ENCODE data around the gene RCL1.

RCL1 gene

DNA sequence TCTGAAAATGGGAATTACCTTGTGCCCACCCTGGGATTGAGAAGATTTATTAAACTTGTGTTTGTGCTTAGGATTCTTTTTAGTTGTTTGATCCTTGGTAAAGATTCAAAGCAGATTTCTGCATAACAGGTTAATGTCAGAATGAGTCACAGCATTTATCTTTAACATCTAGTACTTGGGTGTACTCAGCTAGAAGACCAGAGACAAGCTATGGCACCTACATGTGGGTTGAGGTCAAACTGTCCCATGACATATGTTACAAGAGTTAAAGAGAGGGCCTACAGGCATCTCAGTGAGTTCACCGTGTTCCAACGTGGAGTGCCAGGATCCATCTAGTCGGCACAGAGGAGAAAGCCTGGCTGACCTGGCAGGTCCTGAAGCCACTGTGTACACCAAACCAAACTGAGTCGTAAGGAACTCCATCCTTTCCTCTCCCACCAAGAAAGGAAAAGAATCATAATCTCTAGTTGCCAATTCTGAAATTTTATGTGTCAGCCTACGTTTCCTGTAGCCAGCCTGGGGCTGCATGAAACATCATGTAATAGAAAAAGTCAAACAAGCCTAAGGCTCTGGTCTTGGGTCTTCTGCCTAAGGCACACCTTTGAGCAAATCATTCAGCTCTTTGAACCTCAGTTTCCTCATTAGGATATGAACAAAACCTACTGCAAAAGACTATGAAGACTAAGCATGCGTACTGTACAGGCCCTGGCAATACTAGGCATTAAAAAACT lies 73.7 kb downstream of the RCL1 start:
- Histone ChIP-seq H3K4me2 (no peak overlapping the region), H3K27ac (no peak overlapping the region), H4K20me1 (no peaks in the 10 kb centered on the region), H3K36me3 (peaks cover 32% of the 10 kb centered on the region), H3K4me3 (no peak overlapping the region), H3K27me3 (no peaks in the 10 kb centered on the region), H3K9me3 (no peaks in the 10 kb centered on the region), H3K9ac (no peak overlapping the region), H3K4me1 (no peaks in the 10 kb centered on the region)
- TF ChIP-seq Cebpa-rat (IDR thresholded peaks at IDR 0.05): no peak

DNA sequence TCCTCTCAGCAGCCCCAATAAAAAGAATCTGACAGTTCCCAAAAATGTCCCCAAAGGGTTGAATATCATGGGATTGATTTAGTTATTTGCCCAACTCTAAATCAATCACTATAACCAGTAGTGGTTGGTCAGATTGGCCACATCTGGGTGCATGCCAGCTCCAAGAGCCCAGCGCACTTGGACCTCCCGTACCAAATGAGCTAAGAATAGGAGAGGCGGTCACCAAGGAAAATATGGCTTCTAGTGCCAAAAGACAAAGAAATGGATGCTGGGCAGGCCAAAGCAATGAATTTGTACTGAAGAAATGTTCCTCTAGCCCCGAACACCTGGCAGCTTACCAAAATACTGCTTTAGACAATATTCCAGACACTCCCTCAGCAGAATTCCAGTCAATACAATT lies 80.3 kb downstream of the RCL1 start:
- no peak for TF ChIP-seq Cebpa-rat (IDR thresholded peaks at IDR 0.05)
- H3K27me3 ChIP-seq: no peaks in the 10 kb centered on the region
- no peaks in the 10 kb centered on the region for H3K4me1 ChIP-seq
- H3K4me3 ChIP-seq: no peak overlapping the region
- H3K9me3 ChIP-seq: no peaks in the 10 kb centered on the region
- H4K20me1 ChIP-seq: no peaks in the 10 kb centered on the region
- H3K4me2 ChIP-seq: no peak overlapping the region
- no peaks in the 10 kb centered on the region for H3K36me3 ChIP-seq
- H3K27ac ChIP-seq: no peak overlapping the region
- H3K9ac ChIP-seq: no peak overlapping the region

DNA sequence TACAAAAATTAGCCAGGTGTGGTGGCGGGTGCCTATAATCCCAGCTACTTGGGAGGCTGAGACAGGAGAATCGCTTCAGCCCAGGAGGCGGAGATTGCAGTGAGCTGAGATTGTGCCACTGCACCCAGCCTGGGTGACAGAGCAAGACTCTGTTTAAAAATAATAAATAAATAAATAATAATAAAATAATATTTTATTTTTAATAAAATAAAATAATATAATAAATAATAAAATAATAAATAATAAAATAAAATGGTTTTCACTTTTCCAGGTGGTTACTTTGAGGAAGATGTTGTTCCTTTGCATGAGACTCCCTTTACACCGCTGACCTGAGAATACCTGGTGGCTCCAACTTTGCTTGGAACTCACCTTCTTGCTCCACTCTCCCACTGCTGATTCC lies 82.8 kb downstream of the RCL1 start:
- Histone ChIP-seq H3K4me3 (no peak overlapping the region), H3K27ac (no peak overlapping the region), H3K9me3 (no peaks in the 10 kb centered on the region), H3K36me3 (no peaks in the 10 kb centered on the region), H3K4me2 (no peak overlapping the region), H3K27me3 (no peaks in the 10 kb centered on the region; the same call in 1 of the 2 replicates), H4K20me1 (no peaks in the 10 kb centered on the region), H3K9ac (no peak overlapping the region), H3K4me1 (no peaks in the 10 kb centered on the region)
- TF ChIP-seq Cebpa-rat (IDR thresholded peaks at IDR 0.05): no peak

DNA sequence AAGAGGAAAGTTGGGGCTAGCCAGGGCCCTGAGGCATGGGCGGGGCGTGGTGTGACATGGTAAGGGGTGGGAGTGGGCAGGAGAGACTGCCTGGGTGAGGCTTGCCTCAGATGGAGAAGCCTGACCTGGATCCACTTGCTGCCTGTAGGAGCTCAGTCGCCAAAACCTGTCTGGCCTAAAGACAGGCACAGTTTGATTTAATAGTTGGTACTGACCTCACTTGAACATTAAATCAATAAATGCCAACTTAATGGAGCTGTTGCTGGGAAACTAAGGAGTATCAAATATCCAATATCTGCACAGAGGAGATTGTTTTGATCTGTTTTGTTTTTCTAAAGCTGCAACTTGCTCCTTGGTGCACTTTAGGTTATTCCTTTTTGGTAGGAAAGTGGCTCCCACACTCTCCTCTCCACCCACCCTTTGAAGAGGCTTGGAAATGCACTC lies 86.4 kb downstream of the RCL1 start:
- no peaks in the 10 kb centered on the region for H3K4me1 ChIP-seq
- no peaks in the 10 kb centered on the region for H3K9me3 ChIP-seq
- H3K4me2 ChIP-seq: no peak overlapping the region
- no peak overlapping the region for H3K9ac ChIP-seq
- H3K27ac ChIP-seq: no peak overlapping the region
- H3K4me3 ChIP-seq: no peak overlapping the region
- no peaks in the 10 kb centered on the region for H4K20me1 ChIP-seq
- no peak for TF ChIP-seq Cebpa-rat (IDR thresholded peaks at IDR 0.05)
- H3K36me3 ChIP-seq: no peaks in the 10 kb centered on the region
- H3K27me3 ChIP-seq: no peaks in the 10 kb centered on the region; the same call in 1 of the 2 replicates

DNA sequence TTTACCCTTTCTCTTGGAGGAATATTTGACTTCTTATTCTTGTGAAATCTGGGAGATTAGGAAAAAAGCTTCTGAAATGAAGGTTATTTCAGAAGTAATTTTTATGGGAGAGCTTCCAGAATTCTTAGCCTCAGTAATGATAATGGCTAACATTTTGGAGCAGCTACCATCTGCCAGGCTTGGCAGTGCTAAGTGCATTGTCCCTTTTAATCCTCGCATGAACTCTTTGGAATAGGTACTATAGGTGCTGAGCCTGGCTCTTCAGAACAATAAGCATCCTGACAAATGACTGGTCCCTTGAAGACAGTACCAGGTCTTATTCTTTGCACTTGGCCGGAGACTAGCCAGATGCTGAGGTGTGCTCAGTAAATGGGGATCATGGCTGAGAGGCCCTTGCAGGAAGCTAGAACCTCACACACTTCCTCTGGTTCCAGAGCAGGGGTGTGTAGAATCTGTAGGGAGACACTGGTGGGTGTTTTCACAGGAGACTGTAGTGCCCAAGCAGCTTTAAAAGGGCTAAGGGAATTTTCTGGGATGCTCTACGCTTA lies 90.7 kb downstream of the RCL1 start:
- Histone ChIP-seq H3K4me1 (0 out of 2 replicates have a peak, but pooled peaks cover 7% of the 10 kb centered on the region), H3K9ac (no peak overlapping the region), H3K27ac (no peak overlapping the region), H4K20me1 (no peaks in the 10 kb centered on the region), H3K9me3 (no peaks in the 10 kb centered on the region), H3K4me3 (no peak overlapping the region), H3K27me3 (no peaks in the 10 kb centered on the region; the same call in 1 of the 2 replicates), H3K4me2 (no peak overlapping the region), H3K36me3 (no peaks in the 10 kb centered on the region)
- TF ChIP-seq Cebpa-rat (IDR thresholded peaks at IDR 0.05): no peak

DNA sequence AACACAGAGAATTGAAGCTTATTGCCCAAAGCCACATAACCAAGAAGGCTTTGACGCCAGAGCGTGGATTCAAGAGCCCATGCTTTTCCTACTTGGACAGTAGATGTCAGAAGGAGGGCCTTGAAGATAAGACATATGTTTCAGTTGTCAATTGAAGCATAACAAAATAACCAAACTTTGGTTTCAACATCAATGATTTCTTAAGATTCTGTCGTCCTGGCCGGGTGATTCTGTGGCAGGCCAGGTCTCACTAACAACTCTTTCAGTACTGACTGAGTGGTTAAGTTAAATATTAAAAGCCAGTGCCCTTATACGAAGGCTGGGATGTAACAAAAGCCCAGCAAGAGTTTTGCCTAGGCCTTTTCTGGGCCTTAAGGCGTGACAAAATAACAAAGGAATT lies 94.0 kb downstream of the RCL1 start:
- no peaks in the 10 kb centered on the region for H3K27me3 ChIP-seq
- H3K9me3 ChIP-seq: no peaks in the 10 kb centered on the region
- H3K4me2 ChIP-seq: no peak overlapping the region
- no peak overlapping the region for H3K4me3 ChIP-seq
- H3K9ac ChIP-seq: no peak overlapping the region
- H3K36me3 ChIP-seq: no peaks in the 10 kb centered on the region
- no peak overlapping the region for H3K27ac ChIP-seq
- TF ChIP-seq Cebpa-rat (IDR thresholded peaks at IDR 0.05): no peak
- H3K4me1 ChIP-seq: 0 out of 2 replicates have a peak, but pooled peaks cover 7% of the 10 kb centered on the region
- no peaks in the 10 kb centered on the region for H4K20me1 ChIP-seq

DNA sequence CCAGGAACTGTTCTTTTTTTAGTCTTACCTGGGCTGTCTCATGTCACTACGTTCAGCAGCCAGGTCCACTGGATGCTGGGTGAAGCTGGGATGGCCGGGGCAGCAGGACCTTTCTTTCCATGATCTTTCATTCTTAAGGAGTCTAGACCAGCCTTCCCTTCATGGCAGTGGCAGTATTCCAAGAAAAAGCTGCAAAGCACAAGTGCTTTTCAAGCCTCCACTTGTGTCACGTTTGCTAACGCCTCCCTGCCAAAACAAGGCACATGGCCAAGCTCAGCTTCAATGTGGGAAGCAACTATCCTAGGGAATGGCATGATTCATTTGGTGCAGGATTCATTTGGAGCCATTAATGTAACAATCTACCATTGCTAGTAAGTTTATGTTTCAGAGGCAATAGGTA lies 94.8 kb downstream of the RCL1 start:
- Histone ChIP-seq H3K4me2 (no peak overlapping the region), H3K36me3 (no peaks in the 10 kb centered on the region), H3K4me1 (0 out of 2 replicates have a peak, but pooled peaks cover 7% of the 10 kb centered on the region), H3K4me3 (no peak overlapping the region), H3K9me3 (no peaks in the 10 kb centered on the region), H4K20me1 (no peaks in the 10 kb centered on the region), H3K27ac (no peak overlapping the region), H3K9ac (no peak overlapping the region), H3K27me3 (no peaks in the 10 kb centered on the region)
- no peak for TF ChIP-seq Cebpa-rat (IDR thresholded peaks at IDR 0.05)

DNA sequence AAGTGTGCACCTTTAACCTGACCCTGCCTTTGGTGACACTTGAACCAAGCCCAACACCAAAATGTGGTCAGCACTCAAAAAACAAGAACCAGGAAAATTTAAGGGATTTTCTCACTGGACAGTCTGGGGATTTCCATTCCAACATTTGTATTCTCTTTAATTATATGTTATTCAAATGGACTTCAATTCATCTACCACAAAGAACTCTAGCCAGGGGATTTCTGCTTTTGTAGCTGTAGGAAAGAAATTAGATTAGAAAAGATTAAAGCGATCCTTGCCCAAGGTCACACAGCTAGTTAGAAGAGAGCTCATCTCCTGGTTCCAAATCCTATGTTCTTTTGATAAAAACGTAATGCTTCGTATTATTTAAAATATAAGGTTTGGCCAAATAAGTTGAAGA lies 97.5 kb downstream of the RCL1 start:
- TF ChIP-seq Cebpa-rat (IDR thresholded peaks at IDR 0.05): no peak
- H3K27ac ChIP-seq: no peak overlapping the region
- H3K27me3 ChIP-seq: no peaks in the 10 kb centered on the region
- H3K36me3 ChIP-seq: no peaks in the 10 kb centered on the region
- no peaks in the 10 kb centered on the region for H3K9me3 ChIP-seq
- H4K20me1 ChIP-seq: no peaks in the 10 kb centered on the region
- H3K4me2 ChIP-seq: no peak overlapping the region
- H3K9ac ChIP-seq: no peak overlapping the region
- no peak overlapping the region for H3K4me3 ChIP-seq
- H3K4me1 ChIP-seq: 0 out of 2 replicates have a peak, but pooled peaks cover 7% of the 10 kb centered on the region

DNA sequence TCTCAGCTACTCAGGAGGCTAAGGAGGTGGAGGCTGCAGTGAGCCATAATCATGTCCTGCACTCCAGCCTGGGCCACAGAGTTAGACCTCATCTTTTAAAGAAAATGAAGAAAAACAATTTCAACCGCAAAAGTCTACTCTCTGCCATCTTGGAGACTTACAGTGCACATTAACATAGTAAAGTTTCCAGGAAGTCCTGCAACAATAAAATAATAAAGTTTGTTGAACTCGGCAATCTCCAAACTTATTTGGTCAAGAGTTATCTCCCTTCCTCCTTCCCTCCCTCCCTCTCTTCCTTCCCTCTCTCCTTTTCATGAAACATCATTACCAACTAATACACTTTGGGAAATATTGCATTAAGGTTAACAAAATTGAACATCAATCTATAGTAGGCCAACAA lies 98.2 kb downstream of the RCL1 start:
- H3K9me3 ChIP-seq: no peaks in the 10 kb centered on the region
- H3K27me3 ChIP-seq: no peaks in the 10 kb centered on the region
- 0 out of 2 replicates have a peak, but pooled peaks cover 7% of the 10 kb centered on the region for H3K4me1 ChIP-seq
- H3K36me3 ChIP-seq: no peaks in the 10 kb centered on the region
- no peak overlapping the region for H3K9ac ChIP-seq
- no peak for TF ChIP-seq Cebpa-rat (IDR thresholded peaks at IDR 0.05)
- H3K27ac ChIP-seq: no peak overlapping the region
- H3K4me2 ChIP-seq: no peak overlapping the region
- H4K20me1 ChIP-seq: no peaks in the 10 kb centered on the region
- no peak overlapping the region for H3K4me3 ChIP-seq

DNA sequence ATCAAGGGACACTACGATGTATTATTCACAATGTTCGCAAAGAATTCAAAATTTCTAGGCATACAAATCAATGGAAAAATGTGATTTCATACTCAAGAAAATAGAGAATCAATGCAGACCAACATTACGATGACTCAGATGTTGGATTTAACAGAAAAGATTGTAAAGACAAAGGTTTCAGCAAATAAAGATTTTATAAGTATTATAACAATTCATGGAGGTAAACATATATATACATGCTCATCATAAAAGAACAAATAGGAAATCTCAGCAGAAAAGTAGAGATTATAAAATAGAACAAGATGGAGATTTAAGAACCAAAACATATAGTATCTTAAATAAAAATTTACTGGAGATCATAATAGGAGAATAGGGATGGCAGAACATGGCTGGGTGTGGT lies 98.9 kb downstream of the RCL1 start:
- Histone ChIP-seq H3K27me3 (no peaks in the 10 kb centered on the region), H3K27ac (no peak overlapping the region), H3K4me3 (no peak overlapping the region), H4K20me1 (no peaks in the 10 kb centered on the region), H3K4me2 (no peak overlapping the region), H3K9ac (no peak overlapping the region), H3K9me3 (no peaks in the 10 kb centered on the region), H3K36me3 (no peaks in the 10 kb centered on the region), H3K4me1 (0 out of 2 replicates have a peak, but pooled peaks cover 1% of the 10 kb centered on the region)
- TF ChIP-seq Cebpa-rat (IDR thresholded peaks at IDR 0.05): no peak

All from BLaER1 (cell line).